Endothelial cell of umbilical vein (primary cell): ENCODE data around the gene LZIC.

ENCODE experiments used
- EZH2 ChIP-seq: IDR thresholded peaks from 2 replicates; pipeline ENCODE4 v1.6.1; 2012; ENCODE audit warnings: borderline replicate concordance, low read depth, mild to moderate bottlenecking, moderate library complexity, low read length, inconsistent platforms; ENCODE audit not compliant: severe bottlenecking
- POLR2A ChIP-seq: IDR thresholded peaks from 2 replicates; pipeline ENCODE4 v1.6.1; 2012; ENCODE audit warnings: low read depth, mild to moderate bottlenecking, control low read depth, low read length
- TF ChIP-seq, protein P1 (sequence below), 2 donors: IDR thresholded peaks; 1 replicate in 1 of 2; 2 replicates in 1 of 2; pipeline ENCODE4 v1.5.1; 2011; ENCODE audit warnings: low read length in 2 of 2, mild to moderate bottlenecking in 2 of 2, moderate library complexity in 2 of 2, control low read depth in 1 of 2, inconsistent platforms in 1 of 2, low read depth in 1 of 2; ENCODE audit not compliant: insufficient read depth in 1 of 2; ENCODE audit errors: extremely low read depth in 1 of 2
- TF ChIP-seq, protein P2 (sequence below): IDR thresholded peaks from 2 replicates; pipeline ENCODE4 v1.6.1; 2011; ENCODE audit not compliant: insufficient read depth, insufficient read length

DNA sequence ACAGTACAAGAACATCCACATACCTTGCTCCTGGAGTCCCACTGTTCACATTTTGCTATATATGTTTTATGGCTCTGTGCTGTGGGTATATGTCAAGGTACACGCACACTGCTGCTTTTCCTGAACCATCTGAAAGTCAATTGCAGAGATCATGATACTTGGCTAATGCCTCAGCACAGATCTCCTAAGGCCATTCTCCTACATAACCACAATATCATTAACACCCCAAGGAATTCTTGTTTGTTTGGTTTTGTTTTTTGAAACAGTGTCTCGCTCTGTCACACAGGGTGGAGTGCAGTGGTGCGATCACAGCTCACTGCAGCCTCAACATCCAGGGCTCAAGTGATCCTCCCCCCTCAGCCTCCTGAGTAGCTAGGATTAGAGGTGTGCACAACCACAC is 49.1 kb downstream of the LZIC start:
- TF ChIP-seq, protein P1, sequence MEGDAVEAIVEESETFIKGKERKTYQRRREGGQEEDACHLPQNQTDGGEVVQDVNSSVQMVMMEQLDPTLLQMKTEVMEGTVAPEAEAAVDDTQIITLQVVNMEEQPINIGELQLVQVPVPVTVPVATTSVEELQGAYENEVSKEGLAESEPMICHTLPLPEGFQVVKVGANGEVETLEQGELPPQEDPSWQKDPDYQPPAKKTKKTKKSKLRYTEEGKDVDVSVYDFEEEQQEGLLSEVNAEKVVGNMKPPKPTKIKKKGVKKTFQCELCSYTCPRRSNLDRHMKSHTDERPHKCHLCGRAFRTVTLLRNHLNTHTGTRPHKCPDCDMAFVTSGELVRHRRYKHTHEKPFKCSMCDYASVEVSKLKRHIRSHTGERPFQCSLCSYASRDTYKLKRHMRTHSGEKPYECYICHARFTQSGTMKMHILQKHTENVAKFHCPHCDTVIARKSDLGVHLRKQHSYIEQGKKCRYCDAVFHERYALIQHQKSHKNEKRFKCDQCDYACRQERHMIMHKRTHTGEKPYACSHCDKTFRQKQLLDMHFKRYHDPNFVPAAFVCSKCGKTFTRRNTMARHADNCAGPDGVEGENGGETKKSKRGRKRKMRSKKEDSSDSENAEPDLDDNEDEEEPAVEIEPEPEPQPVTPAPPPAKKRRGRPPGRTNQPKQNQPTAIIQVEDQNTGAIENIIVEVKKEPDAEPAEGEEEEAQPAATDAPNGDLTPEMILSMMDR (IDR thresholded peaks at IDR 0.05; ENCODE audit: extremely low read depth in 1 of 2, insufficient read depth in 1 of 2, low read depth in 1 of 2, low read length in 2 of 2): no peak
- no peak for TF ChIP-seq EZH2
- TF ChIP-seq, protein P2, sequence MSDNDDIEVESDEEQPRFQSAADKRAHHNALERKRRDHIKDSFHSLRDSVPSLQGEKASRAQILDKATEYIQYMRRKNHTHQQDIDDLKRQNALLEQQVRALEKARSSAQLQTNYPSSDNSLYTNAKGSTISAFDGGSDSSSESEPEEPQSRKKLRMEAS: no peak
- TF ChIP-seq POLR2A: no peak
